HG03060 (cell line): ENCODE data around the gene RBM10.
"Not testable (repeated sequence)": the region's sequence is repeated elsewhere in the genome, so short reads cannot be mapped to it uniquely, and the experiment has no call there.

Experiments
- ATAC-seq: cut with Tn5 transposase; IDR thresholded peaks from one replicate; pipeline ENCODE4 v1.9.1; 2021; ENCODE audit warnings: low read depth, moderate number of reproducible peaks; ENCODE audit not compliant: unreplicated experiment

RBM10 gene, protein sequence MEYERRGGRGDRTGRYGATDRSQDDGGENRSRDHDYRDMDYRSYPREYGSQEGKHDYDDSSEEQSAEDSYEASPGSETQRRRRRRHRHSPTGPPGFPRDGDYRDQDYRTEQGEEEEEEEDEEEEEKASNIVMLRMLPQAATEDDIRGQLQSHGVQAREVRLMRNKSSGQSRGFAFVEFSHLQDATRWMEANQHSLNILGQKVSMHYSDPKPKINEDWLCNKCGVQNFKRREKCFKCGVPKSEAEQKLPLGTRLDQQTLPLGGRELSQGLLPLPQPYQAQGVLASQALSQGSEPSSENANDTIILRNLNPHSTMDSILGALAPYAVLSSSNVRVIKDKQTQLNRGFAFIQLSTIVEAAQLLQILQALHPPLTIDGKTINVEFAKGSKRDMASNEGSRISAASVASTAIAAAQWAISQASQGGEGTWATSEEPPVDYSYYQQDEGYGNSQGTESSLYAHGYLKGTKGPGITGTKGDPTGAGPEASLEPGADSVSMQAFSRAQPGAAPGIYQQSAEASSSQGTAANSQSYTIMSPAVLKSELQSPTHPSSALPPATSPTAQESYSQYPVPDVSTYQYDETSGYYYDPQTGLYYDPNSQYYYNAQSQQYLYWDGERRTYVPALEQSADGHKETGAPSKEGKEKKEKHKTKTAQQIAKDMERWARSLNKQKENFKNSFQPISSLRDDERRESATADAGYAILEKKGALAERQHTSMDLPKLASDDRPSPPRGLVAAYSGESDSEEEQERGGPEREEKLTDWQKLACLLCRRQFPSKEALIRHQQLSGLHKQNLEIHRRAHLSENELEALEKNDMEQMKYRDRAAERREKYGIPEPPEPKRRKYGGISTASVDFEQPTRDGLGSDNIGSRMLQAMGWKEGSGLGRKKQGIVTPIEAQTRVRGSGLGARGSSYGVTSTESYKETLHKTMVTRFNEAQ

DNA sequence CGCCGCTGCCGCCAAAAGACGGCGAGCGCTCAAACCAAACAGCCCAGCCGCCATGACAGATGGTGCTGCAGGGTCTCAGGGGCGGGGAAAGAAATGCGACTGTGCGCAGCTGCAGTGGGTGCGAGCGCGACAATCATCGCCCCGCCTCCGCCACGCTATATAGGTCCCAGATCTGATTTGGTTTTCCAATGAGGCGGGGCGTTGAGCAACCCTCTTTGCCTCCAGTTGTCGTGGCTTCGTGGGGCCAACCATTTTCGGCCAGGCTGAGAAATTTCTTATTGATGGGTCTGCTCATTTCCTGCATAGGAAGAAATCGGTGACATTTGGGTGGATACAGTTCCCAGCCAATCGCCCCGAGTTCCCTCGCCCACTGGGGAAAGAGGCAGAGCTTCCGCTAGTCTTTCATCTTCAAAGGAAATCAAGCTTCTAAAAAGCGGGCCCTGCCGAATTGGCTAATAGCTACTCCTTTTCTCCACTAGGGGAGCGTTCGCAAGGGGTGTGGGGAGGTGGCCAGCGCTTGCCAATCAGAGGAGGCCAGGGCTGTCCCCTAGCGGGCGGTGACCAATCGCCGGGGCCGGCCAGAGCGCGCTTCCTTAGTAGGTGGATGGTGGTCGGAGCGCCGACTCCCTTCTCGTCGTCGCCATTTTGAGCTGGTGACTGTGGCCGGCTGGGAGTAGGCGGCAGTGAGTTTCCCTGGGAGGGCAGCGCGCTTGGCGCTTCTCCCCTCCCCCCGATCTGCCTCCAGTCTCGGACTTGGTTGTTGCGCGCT, at the start of gene RBM10, which contains the start of gene NDUFB11:
TSS of gene RBM10 (plus strand) at position 596 of the 769 bp plus-strand sequence. CDS start 2,261 bp downstream, outside the sequence.
TSS of gene NDUFB11 (minus strand) at position 77 of the 769 bp plus-strand sequence. CDS start at position 54, 23 bp downstream.
- peak; percentile 68 for ATAC-seq

DNA sequence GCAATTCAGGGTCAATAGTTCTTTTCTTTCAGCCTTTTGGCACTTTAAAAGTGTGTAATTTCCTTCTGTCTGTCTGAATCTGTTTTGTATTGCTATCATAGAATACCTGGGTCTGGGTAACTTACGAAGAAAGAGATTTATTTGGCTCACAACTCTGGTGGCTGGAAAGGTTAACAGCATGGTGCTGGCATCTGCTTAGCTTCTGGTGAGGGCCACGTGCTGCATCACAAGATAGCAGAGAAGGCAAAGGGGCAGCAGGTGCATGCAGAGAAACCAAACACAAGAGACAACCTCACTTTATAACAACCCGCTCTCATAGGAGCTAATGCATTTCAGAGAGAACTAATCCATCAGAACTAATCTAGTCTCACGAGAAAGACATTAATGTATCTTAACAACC, 48.0 kb upstream of the RBM10 start:
- no peak for ATAC-seq

DNA sequence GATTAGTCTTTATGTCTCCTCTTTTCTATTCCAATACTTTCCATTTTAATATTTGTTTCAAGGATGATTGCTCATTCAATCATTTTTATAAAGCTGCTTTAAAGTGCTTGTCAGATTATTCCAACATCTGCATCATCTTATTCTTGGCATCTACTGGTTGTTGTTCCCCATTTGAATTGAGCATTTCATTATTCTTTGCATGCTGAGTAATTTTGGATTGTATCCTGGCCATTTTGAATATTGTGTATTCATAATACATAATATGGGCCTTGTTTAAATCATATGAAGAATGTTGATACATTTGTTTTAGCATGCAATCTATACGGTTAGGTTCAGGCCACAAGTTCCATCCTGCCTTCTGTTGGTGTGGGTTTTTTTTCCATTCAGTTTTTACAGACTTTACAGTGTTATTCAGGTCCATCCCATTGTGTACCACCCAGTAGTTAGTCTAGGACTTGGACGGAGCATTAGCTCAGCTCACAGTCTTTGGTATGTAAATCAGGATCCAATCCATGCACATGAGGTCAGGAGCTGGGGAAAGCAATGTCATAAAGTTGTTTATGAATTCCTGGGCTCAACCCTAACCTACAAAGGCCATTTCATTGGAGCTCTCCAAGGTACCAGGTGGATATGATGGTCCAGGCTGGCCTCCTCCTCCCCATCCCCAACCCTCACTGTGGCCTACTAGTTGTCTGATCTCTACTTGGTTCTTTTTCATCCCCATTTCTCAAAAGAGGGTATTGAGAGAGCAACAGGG, 46.5 kb upstream of the RBM10 start:
- ATAC-seq, result no peak

DNA sequence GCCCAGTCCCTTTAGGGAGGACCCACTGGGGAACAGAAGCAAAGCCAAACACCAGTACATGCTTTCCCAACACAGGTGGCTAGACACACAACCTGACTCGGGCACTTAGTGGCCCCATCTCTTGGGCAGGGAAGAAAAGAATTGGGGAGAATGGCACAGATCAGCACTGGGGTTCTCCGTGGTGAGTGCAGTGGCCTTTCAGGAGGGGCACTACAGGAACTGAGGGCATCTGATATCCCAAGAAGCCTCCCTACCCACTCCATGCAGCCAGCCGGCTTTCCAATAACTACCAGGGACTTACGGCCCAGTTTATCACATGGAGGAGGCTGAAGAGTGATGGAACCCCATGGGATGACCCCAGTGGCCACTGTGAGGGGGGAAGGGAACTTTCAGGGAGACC, 43.8 kb upstream of the RBM10 start:
- ATAC-seq, result no peak

DNA sequence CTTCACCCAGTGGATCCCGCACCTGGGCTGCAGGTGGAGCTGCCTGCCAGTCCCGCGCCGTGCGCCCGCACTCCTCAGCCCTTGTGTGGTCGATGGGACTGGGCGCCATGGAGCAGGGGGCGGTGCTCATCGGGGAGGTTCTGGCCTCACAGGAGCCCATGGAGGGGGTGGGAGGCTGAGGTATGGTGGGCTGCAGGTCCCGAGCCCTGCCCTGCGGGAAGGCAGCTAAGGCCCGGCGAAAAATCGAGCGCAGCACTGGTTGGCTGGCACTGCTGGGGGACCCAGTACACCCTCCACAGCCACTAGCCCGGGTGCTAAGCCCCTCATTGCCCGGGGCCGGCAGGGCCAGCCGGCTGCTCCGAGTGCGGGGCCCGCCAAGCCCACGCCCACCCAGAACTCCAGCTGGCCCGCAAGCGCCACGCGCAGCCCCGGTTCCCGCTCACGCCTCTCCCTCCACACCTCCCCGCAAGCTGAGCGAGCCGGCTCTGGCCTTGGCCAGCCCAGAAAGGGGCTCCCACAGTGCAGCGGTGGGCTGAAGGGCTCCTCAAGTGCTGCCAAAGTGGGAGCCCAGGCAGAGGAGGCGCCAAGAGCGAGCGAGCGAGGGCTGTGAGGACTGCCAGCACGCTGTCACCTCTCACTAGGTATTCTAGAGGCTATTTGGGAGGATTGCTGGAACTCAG, 33.9 kb upstream of the RBM10 start:
- ATAC-seq, result not testable (repeated sequence)

DNA sequence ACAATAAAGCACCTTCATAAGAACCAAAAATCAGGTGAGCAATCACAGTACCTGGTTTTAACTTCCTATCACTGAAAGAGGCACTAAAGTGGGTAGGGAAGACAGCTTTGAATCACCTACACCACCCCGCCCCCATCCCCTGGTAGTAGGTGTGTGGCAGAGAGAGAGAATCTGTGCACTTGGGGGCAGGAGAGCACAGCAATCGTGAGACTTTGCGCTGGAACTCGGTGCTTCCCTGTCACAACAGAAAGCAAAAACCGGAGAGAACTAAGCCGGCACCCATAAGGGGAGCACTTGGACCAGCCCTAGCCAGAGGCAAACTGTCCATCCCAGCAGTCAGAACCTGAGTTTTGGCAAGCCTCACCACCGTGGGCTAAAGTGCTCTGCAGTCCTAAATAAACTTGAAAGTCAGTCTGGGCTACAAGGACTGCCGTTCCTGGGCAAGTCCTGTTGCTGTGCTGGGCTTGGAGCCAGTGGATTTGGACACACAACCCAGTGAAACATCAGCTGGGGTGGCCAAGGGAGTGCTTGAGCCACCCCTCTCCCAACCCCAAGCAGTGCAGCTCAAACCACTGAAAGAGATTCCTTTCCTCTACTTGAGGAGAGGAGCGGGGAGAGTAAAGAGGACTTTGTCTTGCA, 32.6 kb upstream of the RBM10 start:
- ATAC-seq, result no peak

DNA sequence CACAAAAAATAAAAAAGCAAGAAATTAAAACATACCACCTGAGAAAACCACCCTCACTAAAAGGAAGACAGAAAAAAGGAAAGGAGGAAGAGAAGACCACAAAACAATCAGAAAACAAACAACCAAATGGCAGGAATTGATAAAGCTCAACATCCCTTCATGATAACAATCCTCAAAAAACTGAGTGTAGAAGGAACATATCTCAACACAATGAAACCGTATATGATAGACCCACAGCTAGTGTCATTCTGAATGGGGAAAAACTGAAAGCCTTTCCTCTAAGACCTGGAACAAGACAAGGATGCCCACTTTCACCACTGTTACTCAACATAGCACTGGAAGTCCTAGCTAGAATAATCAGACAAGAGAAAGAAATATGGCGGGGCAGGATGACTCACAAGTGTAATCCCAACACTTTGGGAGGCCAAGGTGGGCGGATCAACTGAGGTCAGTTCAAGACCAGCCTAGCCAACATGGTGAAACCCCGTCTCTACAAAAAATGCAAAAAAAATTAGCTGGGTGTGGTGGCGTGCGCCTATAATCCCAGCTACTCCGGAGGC, 28.4 kb upstream of the RBM10 start:
- not testable (repeated sequence) for ATAC-seq

DNA sequence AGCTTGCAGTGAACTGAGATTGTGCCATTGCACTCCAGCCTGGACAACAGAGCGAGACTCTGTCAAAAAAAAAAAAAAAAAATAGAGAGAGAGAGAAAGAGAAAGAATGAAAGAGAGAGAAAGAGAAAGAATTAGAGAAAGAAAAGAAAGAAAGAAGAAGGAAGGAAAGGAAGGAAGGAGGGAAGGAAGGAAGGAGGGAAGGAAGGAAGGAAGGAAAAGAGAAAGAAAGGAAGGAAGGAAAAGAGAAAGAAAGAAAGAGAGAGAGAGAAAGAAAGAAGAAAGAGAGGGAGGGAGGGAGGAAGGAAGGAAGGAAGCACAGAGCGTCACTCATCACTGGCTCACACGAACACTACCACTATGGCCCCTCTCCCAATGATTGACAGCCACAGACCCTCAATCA, 20.6 kb upstream of the RBM10 start:
- not testable (repeated sequence) for ATAC-seq

DNA sequence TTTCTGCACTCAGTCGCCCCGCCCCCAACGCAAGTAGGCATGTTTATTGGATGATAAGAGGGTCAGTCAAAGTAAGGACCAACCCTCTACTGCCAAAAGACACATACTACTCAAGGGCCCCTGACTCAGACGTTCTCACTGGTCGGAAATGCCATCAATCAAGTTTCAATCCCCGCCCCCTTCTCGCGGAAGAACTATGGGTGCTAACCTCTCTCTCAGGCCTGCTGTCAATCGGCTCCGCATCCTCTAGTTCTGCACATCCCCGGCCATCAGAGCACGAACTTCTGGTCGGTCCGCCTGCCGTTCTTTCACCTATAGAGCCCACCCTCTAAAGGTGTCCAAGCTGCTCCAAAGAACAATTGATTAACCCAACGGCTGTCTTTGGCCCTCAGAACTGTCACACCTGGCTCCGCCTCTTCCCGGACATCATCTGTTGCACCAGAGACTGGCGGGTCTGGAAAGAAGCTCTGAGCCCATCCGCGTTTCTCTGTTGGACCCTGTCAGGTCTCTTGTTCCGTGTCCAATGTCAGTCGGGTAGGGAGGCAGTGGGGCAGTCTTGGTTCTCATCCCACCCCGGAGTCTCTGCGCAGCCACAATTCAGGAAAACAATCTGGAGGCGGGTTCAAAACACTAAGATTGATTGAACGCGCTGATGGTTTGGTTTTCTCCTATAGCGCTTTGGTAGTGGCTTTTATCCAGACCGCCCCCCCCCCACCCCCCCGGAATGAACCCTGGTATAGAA, 15.7 kb upstream of the RBM10 start:
- peak; percentile 95 for ATAC-seq

DNA sequence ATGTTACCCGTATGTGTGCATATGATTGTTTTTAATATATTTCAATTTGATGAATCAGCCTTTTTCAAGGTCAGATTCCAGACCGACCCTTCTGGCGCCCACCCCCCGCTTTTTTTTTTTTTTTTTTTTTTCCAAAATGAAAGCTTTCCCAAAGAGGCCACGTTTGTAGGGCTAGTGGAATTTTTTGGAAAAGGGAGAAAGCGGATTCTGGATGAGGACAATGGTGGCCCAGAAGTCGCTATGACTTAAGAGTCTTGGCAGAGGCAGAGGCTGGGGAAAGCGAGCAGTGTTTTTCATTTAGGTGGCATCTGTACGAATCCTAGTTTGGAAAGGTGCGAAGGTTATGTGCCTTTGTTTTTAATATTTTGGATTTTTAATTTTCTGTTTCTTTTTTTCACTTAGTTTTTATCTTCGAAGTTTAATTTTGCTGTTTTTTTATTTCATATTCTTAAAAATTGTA, 15.1 kb upstream of the RBM10 start:
- no peak for ATAC-seq

DNA sequence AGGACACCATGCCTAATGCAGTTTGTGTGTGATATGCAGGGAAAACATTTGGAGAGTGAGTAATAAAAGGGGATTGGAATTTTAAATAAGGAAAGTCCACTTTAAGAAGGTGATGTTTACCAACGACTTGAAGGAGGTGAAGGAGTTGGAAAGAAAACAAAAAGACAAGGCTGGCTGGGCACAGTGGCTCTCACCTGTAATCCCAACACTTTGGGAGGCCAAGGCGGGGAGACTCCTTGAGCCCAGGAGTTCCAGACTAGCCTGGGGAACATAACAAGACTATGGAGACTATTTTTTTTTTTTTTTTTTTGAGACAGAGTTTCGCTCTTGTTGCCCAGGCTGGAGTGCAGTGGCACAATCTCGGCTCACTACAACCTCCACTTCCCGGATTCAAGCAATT, 11.5 kb upstream of the RBM10 start:
- ATAC-seq, result no peak

DNA sequence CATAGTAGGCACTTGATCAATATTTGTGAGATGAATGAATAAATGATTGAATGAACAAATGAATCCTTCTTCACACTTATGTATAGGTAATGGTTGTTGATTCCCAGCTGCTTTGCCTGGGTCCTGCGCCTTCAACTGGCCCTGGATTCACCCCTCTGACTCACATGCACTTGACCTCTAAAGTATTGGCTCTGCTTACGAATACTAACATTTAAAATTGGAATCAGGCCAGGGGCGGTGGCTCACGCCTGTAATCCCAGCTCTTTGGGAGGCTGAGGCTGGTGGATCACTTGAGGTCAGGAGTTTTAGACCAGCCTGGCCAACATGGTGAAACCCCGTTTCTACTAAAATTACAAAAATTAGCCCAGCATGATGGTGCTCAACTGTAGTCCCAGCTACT, 9.4 kb upstream of the RBM10 start:
- not testable (repeated sequence) for ATAC-seq

DNA sequence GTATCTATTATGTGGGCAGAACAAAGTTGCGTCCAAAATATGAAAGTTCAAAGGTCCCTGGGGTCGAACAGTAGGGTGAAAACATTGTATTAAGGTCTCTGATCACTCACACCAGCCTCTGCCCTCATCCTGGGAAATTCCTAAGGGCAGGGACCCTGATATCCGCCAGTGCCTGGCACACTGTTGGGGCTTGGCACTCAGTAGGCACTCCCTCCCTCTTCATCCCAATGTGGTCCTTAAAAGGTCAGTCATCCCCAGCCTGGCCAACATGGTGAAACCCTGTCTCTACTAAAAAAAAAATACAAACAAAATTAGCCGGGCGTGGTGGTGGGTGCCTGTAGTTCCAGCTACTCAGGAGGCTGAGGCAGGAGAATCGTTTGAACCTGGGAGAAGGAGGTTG, 6.8 kb upstream of the RBM10 start:
- ATAC-seq, result no peak

DNA sequence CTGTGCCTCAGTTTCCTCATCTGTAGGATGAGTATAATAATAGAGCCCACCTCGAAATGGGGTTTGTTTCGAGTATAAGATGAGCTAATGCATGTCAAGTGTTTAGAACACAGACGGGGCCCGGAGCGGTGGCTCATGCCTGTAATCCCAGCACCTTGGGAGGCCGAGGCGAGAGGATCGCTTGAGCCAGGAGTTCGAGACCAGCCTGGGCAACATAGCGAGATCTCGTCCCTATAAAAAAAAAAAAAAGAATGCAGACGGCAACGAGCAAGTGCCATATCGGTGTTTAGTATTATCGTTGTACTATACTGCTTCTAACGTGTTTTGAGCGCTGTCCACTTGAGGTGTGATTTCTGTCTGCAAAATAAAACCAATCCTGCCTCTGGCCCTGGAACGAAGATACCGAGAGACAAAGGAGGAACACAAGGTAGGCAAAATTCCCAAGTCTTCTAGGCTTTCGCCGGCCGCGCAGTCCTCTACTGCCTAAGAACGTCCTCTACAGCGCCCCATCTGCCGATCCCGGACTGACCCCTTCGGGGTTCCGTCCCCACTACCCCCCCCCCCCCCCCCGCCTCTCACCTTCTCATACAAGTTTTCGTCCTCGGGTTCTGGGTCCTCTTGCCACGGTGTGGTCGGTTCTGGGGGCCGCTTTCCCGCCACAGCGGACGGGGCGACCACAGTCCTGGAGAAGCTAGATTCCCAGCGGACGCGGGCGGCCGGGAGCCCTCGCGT, 961 bp upstream of the RBM10 start:
- ATAC-seq, result peak; percentile 13

DNA sequence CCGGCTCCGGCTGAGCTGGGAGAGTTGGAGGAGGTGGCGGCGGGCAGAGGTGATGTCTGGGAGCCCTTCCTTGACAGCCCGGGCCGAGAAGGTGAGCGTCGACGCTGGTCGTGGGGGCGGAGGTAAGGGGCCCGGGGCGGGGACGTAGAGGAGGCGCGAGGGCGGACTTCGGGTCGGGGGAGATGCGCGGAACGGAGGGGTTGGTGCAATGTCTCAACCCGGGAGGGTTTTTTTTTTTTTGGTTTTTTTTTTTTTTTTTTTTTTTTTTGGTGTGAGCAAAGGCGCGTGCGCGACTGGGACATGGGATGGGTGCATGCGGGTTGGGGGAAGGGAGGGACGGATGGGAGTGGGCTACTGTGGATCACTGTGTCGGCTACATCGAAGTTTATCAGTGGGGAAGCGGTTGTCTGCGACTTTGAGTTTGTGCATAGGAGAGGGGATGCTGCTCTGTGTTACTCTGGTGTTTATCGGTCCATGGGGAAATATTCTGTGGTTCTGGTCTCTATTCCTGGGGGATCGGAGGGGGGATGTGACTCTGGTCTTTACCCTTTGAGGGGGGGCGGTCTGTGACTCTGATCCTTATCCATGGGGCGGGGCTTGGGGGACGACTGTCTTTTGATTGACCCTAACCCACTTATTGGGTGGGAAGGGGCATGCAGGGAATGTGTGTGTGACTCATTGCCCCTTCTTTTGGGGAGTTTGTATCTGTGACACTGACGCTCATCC, 537 bp downstream of the RBM10 start:
- ATAC-seq, result no peak
